Muscle of leg (tissue), 11 donors: ENCODE results near the gene ATG5. TPM values are rescaled to one million over a fixed set of nuclear protein-coding genes. Genes with fewer than 3 reads are reported as not detected.

Source experiments
- DNase-seq: peaks from one replicate; pipeline ENCODE4 v3.0.0; 2013
- H3K27ac ChIP-seq: one replicate; pipeline ENCODE4 v1.5.1; 2013; ENCODE audit warnings: mild to moderate bottlenecking, low read length, control low read depth
- H3K27me3 ChIP-seq: one replicate; pipeline ENCODE4 v1.6.1; 2013; ENCODE audit warnings: low read length; ENCODE audit not compliant: control insufficient read depth, insufficient read depth
- H3K36me3 ChIP-seq: one replicate; pipeline ENCODE4 v1.6.1; 2013; ENCODE audit warnings: low read length; ENCODE audit not compliant: control insufficient read depth, insufficient read depth
- H3K4me1 ChIP-seq: one replicate; pipeline ENCODE4 v1.6.1; 2013; ENCODE audit warnings: low read length; ENCODE audit not compliant: control insufficient read depth, insufficient read depth
- H3K4me3 ChIP-seq: one replicate; pipeline ENCODE4 v1.5.1; 2013; ENCODE audit warnings: low read length, control low read depth
- H3K9me3 ChIP-seq: replicated peaks from 2 replicates; pipeline ENCODE4 v1.6.1; 2013; ENCODE audit warnings: low read depth, low read length; ENCODE audit not compliant: control insufficient read depth
- WGBS: methylation state at CpG from one replicate; pipeline ENCODE4 v1.1.5; 2013; ENCODE audit warnings: missing lambda C conversion rate; ENCODE audit not compliant: insufficient coverage; 5-methylcytosine and 5-hydroxymethylcytosine counted together
- polyA plus RNA-seq, 8 donors: library from polyadenylated mRNA; unstranded; fragments of 120-200 nt; gene quantifications; one replicate each; pipeline versions ENCODE4 v1.2.1 to v1.2.3, GENCODE V29; 2013; ENCODE audit warnings: inconsistent platforms in 1 of 8, low replicate concordance in 1 of 8; ENCODE audit not compliant: insufficient read length in 8 of 8, insufficient read depth in 1 of 8
- total RNA-seq: library from RNA; stranded (reverse); fragments of 120-200 nt; gene quantifications from one replicate; pipeline ENCODE4 v1.2.4, GENCODE V29; 2013

ATG5 gene
- total and polyA plus RNA-seq, 9 donors: 19.2 to 29.8 (median 23.9) TPM

DNA sequence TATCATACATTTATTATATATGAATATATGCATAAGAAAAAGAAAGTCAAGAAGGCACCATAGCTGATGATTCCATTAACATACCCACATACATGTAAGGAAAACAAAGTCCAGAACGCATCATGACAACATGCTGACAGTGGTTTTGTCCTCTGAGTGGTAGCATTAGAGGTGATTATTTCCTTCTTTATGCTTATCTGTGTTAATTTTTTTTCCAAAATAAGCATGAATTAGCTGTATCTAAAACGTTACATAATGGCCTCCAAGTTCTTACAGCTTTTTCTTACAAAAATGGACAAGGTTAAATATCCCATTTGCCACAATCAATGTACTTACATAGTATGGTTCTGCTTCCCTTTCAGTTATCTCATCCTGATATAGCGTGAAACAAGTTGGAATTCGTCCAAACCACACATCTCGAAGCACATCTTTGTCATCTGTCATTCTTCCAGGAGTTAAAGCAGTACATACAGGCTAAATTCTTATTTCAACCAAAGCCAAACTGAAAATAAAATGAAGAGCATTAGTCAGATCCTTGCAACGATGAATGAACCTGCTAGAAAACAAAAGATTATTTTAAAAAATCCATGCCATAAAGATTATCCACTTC lies 9.7 kb downstream of the ATG5 start:
- DNase-seq: no peak
- Histone ChIP-seq H3K27me3 (no peaks in the 10 kb centered on the region), H3K4me1 (no peaks in the 10 kb centered on the region), H3K36me3 (peaks cover 9% of the 10 kb centered on the region), H3K27ac (no peak overlapping the region), H3K4me3 (no peak overlapping the region), H3K9me3 (no peaks in the 10 kb centered on the region)
- WGBS: 71% methylated on average over 1 of the region's 6 CpGs

DNA sequence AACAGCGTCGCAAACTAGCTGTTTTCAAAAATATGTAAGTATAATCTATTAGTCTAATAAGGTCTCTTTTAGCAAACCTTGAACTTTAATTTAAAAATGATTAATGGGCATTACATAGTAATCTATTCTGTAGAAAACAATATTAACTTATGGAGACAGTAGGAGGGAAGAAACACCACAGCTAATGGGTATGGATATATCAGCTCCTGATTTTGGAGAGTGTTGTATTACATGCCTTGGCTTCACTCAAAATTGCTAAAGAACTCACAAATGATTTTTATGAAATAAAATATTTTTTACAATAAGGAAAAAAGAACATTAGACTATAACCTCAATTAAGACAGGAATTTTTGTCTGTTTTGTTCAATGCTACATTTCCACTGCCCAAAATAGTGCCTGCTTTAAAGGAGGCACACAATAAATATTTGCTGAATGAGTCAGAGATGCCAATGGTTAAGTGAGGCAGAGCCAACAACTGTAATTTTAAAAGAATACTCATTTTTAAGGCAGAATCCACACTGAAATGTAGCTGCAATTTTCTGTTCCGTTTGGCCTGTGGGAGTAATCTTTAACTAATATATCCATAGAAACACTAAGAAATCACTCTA lies 15.7 kb downstream of the ATG5 start:
- Histone ChIP-seq H3K4me3 (no peak overlapping the region), H3K4me1 (no peaks in the 10 kb centered on the region)
- no CpG with 5 or more reads among the region's 3 CpGs for WGBS

DNA sequence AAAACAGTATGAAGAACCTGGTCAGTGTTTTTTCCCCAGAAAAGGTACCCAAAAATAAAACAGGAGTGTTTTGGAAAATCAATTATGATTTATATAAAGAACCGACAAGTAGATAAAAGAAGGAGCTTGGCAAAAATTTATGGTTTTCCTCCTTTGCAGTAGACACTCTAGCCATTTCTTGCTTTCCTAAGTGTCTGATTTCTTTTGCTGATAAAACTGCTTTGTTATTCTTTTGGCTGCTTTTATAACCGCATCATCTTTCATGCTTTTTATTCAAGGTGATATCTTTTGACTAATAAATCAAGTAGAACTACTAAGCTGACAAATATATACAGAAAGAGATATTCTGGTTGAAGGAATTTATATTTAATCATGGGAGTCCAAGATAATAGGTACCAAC lies 16.6 kb downstream of the ATG5 start:
- no CpG with 5 or more reads among the region's 2 CpGs for WGBS

More for the DNA sequence above, 15.7 kb downstream of the ATG5 start:
- Histone ChIP-seq H3K27me3 (no peaks in the 10 kb centered on the region), H3K9me3 (no peaks in the 10 kb centered on the region), H3K36me3 (peaks cover 6% of the 10 kb centered on the region), H3K27ac (no peak overlapping the region)
- DNase-seq: peak; percentile 14

DNA sequence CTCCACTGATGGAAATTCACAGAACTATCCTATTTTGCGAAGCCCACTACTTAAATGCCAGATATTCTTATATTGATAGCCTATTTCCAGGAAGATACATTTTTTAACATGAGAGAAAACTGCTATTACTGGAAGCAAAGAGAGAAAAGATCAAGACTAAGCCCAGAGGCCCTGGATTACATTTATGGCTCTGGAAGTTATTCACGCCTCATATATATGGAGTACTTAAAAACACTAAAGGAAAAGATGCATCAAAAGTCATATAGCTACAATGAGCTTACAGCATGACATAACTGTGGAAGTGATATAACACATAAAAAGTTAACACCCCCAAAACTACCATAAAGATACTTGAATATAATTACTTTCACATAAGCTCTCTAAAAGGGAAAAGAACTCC lies 19.8 kb downstream of the ATG5 start:
- WGBS: no CpG with 5 or more reads among the region's 2 CpGs
- Histone ChIP-seq H3K27me3 (no peaks in the 10 kb centered on the region), H3K36me3 (no peaks in the 10 kb centered on the region)

More for the DNA sequence above, 16.6 kb downstream of the ATG5 start:
- no peaks in the 10 kb centered on the region for H3K9me3 ChIP-seq
- DNase-seq: no peak
- H3K27me3 ChIP-seq: no peaks in the 10 kb centered on the region
- peaks cover 2% of the 10 kb centered on the region for H3K36me3 ChIP-seq
- no peak overlapping the region for H3K4me3 ChIP-seq
- no peak overlapping the region for H3K27ac ChIP-seq
- H3K4me1 ChIP-seq: no peaks in the 10 kb centered on the region

DNA sequence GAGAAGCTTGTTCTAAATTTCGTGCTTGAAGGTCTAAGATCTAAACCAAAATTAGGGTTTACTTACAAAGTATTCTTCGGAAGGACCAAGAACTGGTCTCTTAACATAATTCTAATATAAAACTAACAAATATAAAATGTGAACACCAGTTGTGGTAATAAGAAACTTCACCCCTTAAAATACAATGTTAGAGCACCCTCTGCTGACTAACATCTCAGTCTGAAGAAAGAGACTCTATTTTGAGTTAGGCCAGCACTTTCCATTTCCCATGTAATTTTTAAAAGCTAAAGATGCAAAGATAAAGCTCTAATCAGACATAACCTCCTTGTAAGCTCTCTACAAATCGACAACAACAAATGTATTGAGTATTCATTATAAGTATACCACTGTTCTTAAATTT lies 24.6 kb downstream of the ATG5 start:
- Histone ChIP-seq H3K4me3 (no peak overlapping the region), H3K27me3 (no peaks in the 10 kb centered on the region), H3K9me3 (no peaks in the 10 kb centered on the region), H3K4me1 (no peaks in the 10 kb centered on the region), H3K36me3 (no peaks in the 10 kb centered on the region), H3K27ac (no peak overlapping the region)
- WGBS: no CpG with 5 or more reads among the region's 3 CpGs
- peak; percentile 38 for DNase-seq

More for the DNA sequence above, 19.8 kb downstream of the ATG5 start:
- no peaks in the 10 kb centered on the region for H3K9me3 ChIP-seq
- no peak overlapping the region for H3K4me3 ChIP-seq
- H3K27ac ChIP-seq: no peak overlapping the region
- no peaks in the 10 kb centered on the region for H3K4me1 ChIP-seq
- no peak for DNase-seq

DNA sequence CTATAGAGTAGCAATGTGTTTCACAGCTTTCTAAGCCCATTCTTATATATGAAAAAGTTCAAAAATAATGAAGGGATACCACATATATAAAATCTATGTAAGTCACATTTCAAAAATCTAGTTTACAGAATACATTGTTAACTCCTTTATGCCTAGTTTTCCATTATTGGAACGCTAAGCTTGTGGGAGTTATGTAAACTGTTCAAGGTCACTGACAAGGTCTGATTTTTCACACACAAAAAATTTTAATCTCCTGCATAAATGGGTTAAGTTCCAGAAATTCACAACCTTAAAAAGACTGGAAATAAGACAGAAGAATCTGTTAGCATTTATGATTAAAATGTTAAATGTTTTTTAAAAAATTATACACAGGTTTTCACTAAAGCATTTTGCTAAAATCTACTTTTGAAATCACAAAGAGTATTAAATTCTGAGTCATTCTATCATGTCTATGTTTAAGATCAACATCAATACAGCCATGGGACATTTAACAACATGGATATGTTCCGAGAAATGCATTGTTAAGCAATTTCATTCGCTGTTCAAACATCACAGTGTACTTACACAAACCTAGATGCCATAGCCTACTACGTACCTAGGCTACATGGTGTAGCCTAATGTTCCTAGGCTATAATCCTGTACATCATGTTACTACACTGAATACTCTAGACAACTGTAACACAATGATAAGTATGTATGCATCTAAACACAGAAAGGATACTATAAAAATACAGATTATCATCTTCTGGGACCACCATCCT lies 25.4 kb downstream of the ATG5 start:
- Histone ChIP-seq H3K4me3 (no peak overlapping the region), H3K4me1 (no peaks in the 10 kb centered on the region), H3K27ac (no peak overlapping the region), H3K9me3 (no peaks in the 10 kb centered on the region), H3K27me3 (no peaks in the 10 kb centered on the region), H3K36me3 (no peaks in the 10 kb centered on the region)
- no peak for DNase-seq
- 100% methylated on average over 2 of the region's 4 CpGs for WGBS

DNA sequence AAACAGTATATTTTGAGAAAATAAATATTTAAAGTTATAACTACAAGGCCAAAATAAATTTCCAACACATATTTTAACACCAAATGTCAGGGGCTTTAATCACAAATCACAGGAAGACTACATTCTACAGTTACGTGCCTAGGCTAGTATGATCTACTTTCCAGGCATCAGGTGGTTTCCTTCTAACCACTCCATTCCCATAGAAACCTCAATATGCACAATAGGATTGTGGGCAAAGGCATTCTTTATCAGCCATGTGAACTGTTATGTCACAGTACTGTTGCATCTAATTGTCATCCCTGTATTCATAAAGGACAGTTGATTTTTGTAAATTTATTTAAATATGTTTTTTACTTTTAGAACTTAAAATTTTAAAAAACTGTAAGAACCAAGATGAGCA lies 32.4 kb downstream of the ATG5 start:
- Histone ChIP-seq H3K27me3 (no peaks in the 10 kb centered on the region), H3K36me3 (peaks cover 6% of the 10 kb centered on the region), H3K9me3 (no peaks in the 10 kb centered on the region), H3K4me3 (no peak overlapping the region), H3K4me1 (no peaks in the 10 kb centered on the region), H3K27ac (no peak overlapping the region)
- WGBS: no CpG with 5 or more reads among the region's 1 CpG
- DNase-seq: no peak

DNA sequence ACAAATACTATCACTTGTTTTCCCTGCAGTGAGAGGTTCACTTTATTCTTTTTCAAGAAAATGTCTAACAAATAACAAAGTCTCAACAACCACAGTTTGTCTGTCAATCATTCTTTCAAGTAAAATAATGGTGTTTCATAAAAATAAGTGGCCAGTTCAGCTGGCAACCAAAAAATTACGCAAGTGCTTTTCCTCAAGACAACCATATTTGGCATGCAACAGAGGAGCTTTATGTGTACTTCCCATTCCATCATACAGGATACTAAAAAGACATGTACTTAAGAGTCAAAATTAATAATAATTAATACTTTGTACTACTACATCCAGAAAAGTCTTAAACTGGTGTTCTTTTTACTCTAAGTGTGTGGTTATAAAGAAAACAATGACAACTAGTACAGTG lies 34.6 kb downstream of the ATG5 start:
- H3K9me3 ChIP-seq: no peaks in the 10 kb centered on the region
- no peak for DNase-seq
- no CpG with 5 or more reads among the region's 1 CpG for WGBS

DNA sequence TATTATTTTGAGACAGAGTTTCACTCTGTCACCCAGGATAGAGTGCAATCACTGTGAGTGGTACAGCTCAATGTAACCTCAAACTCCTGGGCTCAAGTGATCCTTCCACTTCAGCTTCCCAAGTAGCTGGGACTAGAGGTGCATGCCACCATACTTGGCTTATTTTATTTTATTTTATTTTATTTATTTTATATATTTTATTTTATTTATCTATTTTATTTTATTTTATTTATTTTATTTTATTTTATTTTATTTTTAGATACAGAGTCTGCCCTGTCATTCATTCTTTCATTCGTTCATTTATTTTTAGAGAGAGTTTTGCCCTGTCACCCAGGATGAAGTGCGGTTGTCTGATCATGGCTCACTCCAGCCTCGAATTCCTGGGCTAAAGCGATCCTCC lies 35.5 kb downstream of the ATG5 start:
- no peak overlapping the region for H3K27ac ChIP-seq
- no peaks in the 10 kb centered on the region for H3K27me3 ChIP-seq
- H3K36me3 ChIP-seq: peaks cover 6% of the 10 kb centered on the region
- no peaks in the 10 kb centered on the region for H3K4me1 ChIP-seq
- no CpG with 5 or more reads among the region's 4 CpGs for WGBS
- no peaks in the 10 kb centered on the region for H3K9me3 ChIP-seq
- no peak for DNase-seq
- H3K4me3 ChIP-seq: no peak overlapping the region

More for the DNA sequence above, 34.6 kb downstream of the ATG5 start:
- no peak overlapping the region for H3K4me3 ChIP-seq
- H3K27ac ChIP-seq: no peak overlapping the region
- H3K27me3 ChIP-seq: no peaks in the 10 kb centered on the region
- H3K36me3 ChIP-seq: peaks cover 6% of the 10 kb centered on the region
- H3K4me1 ChIP-seq: no peaks in the 10 kb centered on the region

DNA sequence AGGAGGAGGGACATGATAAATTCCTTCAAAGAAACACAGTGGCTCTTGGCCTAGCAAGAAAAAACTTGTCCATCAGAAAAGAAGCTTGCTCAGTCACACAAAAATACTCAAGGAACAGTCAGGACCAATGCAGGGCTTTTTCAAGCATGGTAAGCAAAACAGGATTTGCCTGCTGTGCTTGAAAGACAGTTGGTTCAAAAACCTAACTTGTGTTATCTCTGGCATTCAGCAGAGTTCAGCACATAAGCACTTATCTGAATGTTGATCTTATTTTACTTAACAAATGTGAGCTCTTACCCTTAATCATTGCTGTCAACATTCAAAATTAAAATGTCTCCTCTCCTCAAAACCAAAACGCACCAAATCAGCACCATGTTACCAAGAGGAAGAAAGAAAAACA lies 38.3 kb downstream of the ATG5 start:
- Histone ChIP-seq H3K9me3 (no peaks in the 10 kb centered on the region), H3K27me3 (no peaks in the 10 kb centered on the region), H3K27ac (no peak overlapping the region), H3K4me1 (no peaks in the 10 kb centered on the region), H3K4me3 (no peak overlapping the region), H3K36me3 (peaks cover 6% of the 10 kb centered on the region)
- no peak for DNase-seq
- WGBS: no CpG with 5 or more reads among the region's 1 CpG
